OCI-LY1 (cell line): Measurements from ENCODE around the gene ITGA1.

Experiments used
- H2AFZ ChIP-seq: fragments of 200-600 bp; sonication (generic), shearing (Covaris generic); 2 replicates; pipeline ENCODE4 v1.6.0; 2014; ENCODE audit warnings: antibody characterized with exemption, mild to moderate bottlenecking, low read length
- H3F3A ChIP-seq: fragments of 200-600 bp; sonication (generic), shearing (Covaris generic); 2 replicates; pipeline ENCODE4 v1.6.0; 2014; ENCODE audit warnings: mild to moderate bottlenecking, antibody characterized with exemption, low read length, moderate library complexity; ENCODE audit not compliant: insufficient read depth
- H3K27ac ChIP-seq: fragments of 200-600 bp; sonication (generic); 2 replicates; pipeline ENCODE4 v1.5.1; 2014; ENCODE audit warnings: low read length, mixed run types, mild to moderate bottlenecking, low read depth; ENCODE audit not compliant: poor library complexity, severe bottlenecking
- H3K27me3 ChIP-seq: fragments of 200-600 bp; sonication (generic); 2 replicates; pipeline ENCODE4 v1.6.0; 2014; ENCODE audit warnings: antibody characterized with exemption, mild to moderate bottlenecking, low read length, moderate library complexity; ENCODE audit not compliant: insufficient read depth
- H3K36me3 ChIP-seq: fragments of 200-600 bp; sonication (generic); 2 replicates; pipeline ENCODE4 v1.6.1; 2014; ENCODE audit warnings: mild to moderate bottlenecking, antibody characterized with exemption, low read length, moderate library complexity, mixed read lengths; ENCODE audit not compliant: insufficient read depth
- H3K4me1 ChIP-seq: fragments of 200-600 bp; sonication (generic); 2 replicates; pipeline ENCODE4 v1.5.1; 2014; ENCODE audit warnings: mild to moderate bottlenecking, low read length, moderate library complexity; ENCODE audit not compliant: insufficient read depth, severe bottlenecking
- H3K4me2 ChIP-seq: fragments of 200-600 bp; sonication (generic), shearing (Covaris generic); 2 replicates; pipeline ENCODE4 v1.6.1; 2014; ENCODE audit warnings: low read length
- H3K4me3 ChIP-seq: fragments of 200-600 bp; sonication (generic); 2 replicates; pipeline ENCODE4 v1.5.1; 2014; ENCODE audit warnings: low read length, low read depth, mild to moderate bottlenecking, mixed read lengths; ENCODE audit not compliant: poor library complexity, severe bottlenecking
- H3K79me2 ChIP-seq: fragments of 200-600 bp; shearing (Covaris generic); 2 replicates; pipeline ENCODE4 v1.6.1; 2016; ENCODE audit warnings: mixed run types, low read length, mixed read lengths; ENCODE audit not compliant: insufficient read depth
- H3K9ac ChIP-seq: fragments of 200-600 bp; sonication (generic), shearing (Covaris generic); 2 replicates; pipeline ENCODE4 v1.6.1; 2014; ENCODE audit warnings: mild to moderate bottlenecking, low read length, mixed read lengths
- H3K9me2 ChIP-seq: fragments of 200-600 bp; sonication (generic), shearing (Covaris generic); 2 replicates; pipeline ENCODE4 v1.6.1; 2014; ENCODE audit warnings: low read depth, mild to moderate bottlenecking, low read length, mixed read lengths
- H3K9me3 ChIP-seq: fragments of 200-600 bp; shearing (Covaris generic); 2 replicates; pipeline ENCODE4 v1.6.1; 2014; ENCODE audit warnings: low read length, mixed read lengths
- H4K20me1 ChIP-seq: fragments of 200-600 bp; sonication (generic), shearing (Covaris generic); 2 replicates; pipeline ENCODE4 v1.6.0; 2016; ENCODE audit warnings: mild to moderate bottlenecking, low read length; ENCODE audit not compliant: insufficient read depth
- CTCF ChIP-seq: fragments of 200-600 bp; sonication (generic), shearing (Covaris generic); IDR thresholded peaks from 2 replicates; pipeline ENCODE4 v1.5.1; 2017; ENCODE audit warnings: mild to moderate bottlenecking, antibody characterized with exemption, low read length, moderate library complexity, mixed read lengths
- EZH2 ChIP-seq: fragments of 200-600 bp; sonication (generic), shearing (Covaris generic); IDR thresholded peaks from 2 replicates; pipeline ENCODE4 v1.8.0; 2017; ENCODE audit warnings: borderline replicate concordance, mixed run types, mild to moderate bottlenecking, antibody characterized with exemption, low read length, moderate library complexity, mixed read lengths

Gene ITGA1

GRCh38 chr5:52767766-52768480 is 19.8 kb upstream of the ITGA1 start:
- H2AFZ ChIP-seq, result no peak overlapping the region
- no peaks in the 10 kb centered on the region for H3F3A ChIP-seq
- H3K9ac ChIP-seq, result no peak overlapping the region
- H3K79me2 ChIP-seq, result no peaks in the 10 kb centered on the region
- H3K4me3 ChIP-seq, result no peak overlapping the region
- no peaks in the 10 kb centered on the region for H3K27me3 ChIP-seq
- TF ChIP-seq CTCF, result no peak
- no peak for TF ChIP-seq EZH2
- no peaks in the 10 kb centered on the region for H3K9me3 ChIP-seq
- H3K4me1 ChIP-seq, result no peaks in the 10 kb centered on the region
- H3K4me2 ChIP-seq, result no peak overlapping the region
- no peaks in the 10 kb centered on the region for H4K20me1 ChIP-seq
- H3K36me3 ChIP-seq, result no peaks in the 10 kb centered on the region
- H3K27ac ChIP-seq, result no peak overlapping the region
- no peaks in the 10 kb centered on the region for H3K9me2 ChIP-seq

GRCh38 chr5:52769061-52769460 is 18.7 kb upstream of the ITGA1 start:
- no peaks in the 10 kb centered on the region for H4K20me1 ChIP-seq
- H3K4me3 ChIP-seq, result no peak overlapping the region
- no peaks in the 10 kb centered on the region for H3K4me1 ChIP-seq
- no peaks in the 10 kb centered on the region for H3F3A ChIP-seq
- H3K9me2 ChIP-seq, result no peaks in the 10 kb centered on the region
- H3K27ac ChIP-seq, result no peak overlapping the region
- no peak overlapping the region for H3K4me2 ChIP-seq
- no peaks in the 10 kb centered on the region for H3K27me3 ChIP-seq
- no peak overlapping the region for H2AFZ ChIP-seq
- no peaks in the 10 kb centered on the region for H3K36me3 ChIP-seq
- H3K79me2 ChIP-seq, result no peaks in the 10 kb centered on the region
- no peaks in the 10 kb centered on the region for H3K9me3 ChIP-seq
- TF ChIP-seq CTCF (no peak), EZH2 (no peak)
- H3K9ac ChIP-seq, result no peak overlapping the region

GRCh38 chr5:52770287-52770939 is 17.3 kb upstream of the ITGA1 start:
- no peak overlapping the region for H3K4me3 ChIP-seq
- no peaks in the 10 kb centered on the region for H3K9me3 ChIP-seq
- H2AFZ ChIP-seq, result no peak overlapping the region
- H3K36me3 ChIP-seq, result no peaks in the 10 kb centered on the region
- no peak for TF ChIP-seq CTCF
- TF ChIP-seq EZH2, result no peak
- H3K27me3 ChIP-seq, result no peaks in the 10 kb centered on the region
- H3K9ac ChIP-seq, result no peak overlapping the region
- H3K4me1 ChIP-seq, result no peaks in the 10 kb centered on the region
- no peaks in the 10 kb centered on the region for H4K20me1 ChIP-seq
- no peak overlapping the region for H3K4me2 ChIP-seq
- H3K9me2 ChIP-seq, result no peaks in the 10 kb centered on the region
- H3K27ac ChIP-seq, result no peak overlapping the region
- H3F3A ChIP-seq, result no peaks in the 10 kb centered on the region
- H3K79me2 ChIP-seq, result no peaks in the 10 kb centered on the region
